Superior temporal gyrus (tissue), 1 donor: ENCODE data around the gene TOPAZ1.
A peak's percentile ranks its signal among the peaks of the same experiment; 100 is the strongest.
"Not testable (repeated sequence)": the region's sequence is repeated elsewhere in the genome, so short reads cannot be mapped to it uniquely, and the experiment has no call there.

ENCODE experiments used
- DNase-seq: peaks from one replicate; pipeline ENCODE4 v3.0.0-alpha.2; 2016; ENCODE audit errors: extremely low spot score

The TOPAZ1 gene

DNA sequence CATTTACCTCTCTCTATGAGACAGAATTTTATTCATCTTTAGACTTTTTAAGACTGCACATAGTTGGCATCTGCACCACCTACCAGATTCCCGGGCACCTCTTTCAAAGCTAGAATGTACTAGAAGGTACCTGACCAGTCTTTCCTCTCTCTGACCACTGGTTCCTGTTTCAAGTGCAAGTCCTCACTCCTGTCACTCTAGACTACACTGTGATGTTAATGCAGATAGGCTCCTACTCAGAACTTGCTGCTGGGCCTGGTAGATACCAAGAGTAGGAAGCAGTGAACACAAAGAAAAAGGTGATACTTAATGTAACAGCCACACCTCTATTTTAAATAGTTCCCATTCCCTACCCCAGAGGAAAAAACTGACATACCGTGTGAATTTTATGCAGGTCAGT, 88.8 kb downstream of the TOPAZ1 start:
- no peak for DNase-seq

DNA sequence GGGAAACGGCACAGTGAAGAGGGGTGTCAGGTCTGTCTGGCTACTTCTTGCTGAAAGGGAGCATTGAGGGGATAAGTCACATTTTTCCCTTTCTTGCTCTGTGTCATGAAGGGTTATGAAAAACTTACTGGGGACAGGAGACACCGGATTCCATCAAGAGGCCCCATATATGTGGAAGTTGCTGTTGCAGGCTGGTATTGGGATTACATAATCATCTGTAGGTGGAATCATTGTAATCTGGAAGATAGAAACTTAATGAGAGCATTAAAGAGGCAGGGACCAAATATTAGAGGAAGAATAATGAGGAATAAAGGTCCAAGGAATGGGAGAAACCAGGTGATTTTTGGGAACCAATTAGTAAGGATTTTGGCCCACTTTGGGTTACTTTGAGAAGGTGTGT, 92.6 kb downstream of the TOPAZ1 start:
- no peak for DNase-seq

- DNase-seq = no peak
Measured at GRCh38 chr3:44337248-44337785, 95.6 kb downstream of the TOPAZ1 start.

DNA sequence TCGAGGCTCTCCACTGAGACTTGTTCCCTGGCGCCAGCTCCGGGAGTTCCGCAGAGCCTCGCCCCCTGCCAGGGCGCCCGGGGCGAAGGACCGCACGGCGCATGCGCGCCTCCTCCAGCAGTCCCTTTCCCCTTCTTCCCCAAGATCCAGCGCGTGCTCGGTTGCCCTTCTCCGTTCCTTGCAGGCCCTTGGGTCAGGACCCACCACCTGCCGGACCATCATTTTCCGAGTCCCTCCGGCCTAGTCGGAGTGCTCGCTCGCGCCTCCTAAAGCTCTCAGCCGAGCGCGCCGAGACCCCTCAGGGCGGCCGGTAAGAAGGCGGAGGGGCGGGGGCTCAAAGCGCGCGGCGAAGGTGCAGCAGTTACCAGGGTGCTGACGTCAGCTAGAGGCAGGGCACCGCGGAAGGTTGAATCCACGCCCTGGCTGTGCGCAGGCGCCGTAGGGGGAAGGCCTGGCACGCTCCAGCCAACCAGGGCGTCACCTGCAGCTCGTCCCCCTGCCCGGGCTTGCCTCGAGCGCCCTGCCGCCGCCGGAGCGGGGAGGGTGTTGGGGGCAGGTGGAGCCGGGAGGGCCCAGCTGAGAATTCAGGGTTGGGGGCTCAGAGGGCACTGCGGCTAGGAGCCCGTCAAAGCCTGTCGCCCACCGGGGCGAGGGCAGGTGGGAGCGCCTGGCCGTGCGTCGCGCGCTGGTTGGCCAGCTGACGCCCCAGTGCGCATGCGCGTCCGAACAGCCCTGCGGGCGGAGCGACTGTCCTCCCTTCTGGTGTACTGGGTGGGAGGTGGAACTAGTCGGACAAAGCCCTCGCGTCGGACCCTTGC, 96.5 kb downstream of the TOPAZ1 start, which contains the start of gene TCAIM:
Gene TCAIM, plus strand, starts transcription at position 757 of the 818 bp plus-strand sequence. CDS start 16,017 bp downstream, outside the sequence.
- DNase-seq = peak; percentile 92

GRCh38 chr3:44338828-44339127, 97.1 kb downstream of the TOPAZ1 start:
- DNase-seq = no peak

- peak; percentile 18 for DNase-seq
Measured at GRCh38 chr3:44339181-44340057, 97.7 kb downstream of the TOPAZ1 start.

DNA sequence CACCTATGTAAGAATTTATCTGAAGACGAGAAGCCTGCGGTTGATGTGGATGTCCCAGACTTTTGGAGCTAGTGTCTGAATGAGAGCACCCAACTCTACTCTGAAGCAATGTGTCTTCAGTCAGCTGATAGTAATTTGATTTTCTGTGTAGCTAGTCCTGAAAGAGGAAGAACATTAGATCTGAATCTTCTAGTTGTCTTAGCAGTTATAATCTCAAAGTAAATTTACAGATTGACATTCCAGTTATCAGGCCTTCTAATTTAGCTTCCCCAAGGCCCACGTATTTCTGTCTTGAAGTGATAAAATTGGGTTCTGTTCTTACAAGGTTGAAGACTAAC, 98.3 kb downstream of the TOPAZ1 start:
- no peak for DNase-seq

GRCh38 chr3:44342176-44342790, 100.6 kb downstream of the TOPAZ1 start:
- peak; percentile 17 for DNase-seq

DNA sequence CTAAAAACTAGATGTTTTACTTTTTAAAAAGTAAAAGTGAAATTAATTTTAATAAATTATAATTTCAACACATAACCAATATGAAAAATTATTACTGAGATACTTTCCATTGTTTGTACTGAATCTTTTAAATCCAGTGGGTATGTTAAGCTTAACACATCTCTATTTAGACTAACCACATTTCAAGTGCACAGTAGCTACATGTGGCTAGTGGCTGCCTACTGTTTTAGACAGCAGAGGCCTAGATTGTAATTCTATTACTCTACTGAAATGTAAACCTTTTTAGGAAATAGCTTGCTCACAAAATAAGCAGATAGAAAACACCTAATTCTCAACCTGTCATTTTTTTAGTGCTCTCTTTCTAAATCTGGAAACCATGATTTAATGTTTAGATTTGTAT, 101.7 kb downstream of the TOPAZ1 start:
- no peak for DNase-seq

DNA sequence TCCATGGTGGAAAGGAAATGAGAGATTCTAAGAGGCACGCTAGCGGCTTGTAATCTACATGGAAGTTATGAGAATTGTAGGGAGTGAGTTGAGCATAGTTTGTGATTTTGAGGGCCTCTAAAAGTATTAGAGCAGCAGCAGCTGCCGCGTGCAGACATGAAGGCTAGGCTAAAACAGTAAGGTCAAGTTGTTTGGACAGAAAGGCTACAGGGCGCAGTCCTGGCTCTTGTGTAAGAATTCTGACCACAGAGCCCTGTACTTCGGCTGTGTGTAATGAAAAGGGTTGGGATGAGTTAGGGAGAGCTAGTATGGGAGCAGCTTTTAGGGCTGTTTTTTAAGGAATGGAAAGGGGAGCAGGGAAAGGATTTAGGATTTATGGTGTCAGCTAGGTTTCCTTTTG, 104.9 kb downstream of the TOPAZ1 start:
- not testable (repeated sequence) for DNase-seq

DNA sequence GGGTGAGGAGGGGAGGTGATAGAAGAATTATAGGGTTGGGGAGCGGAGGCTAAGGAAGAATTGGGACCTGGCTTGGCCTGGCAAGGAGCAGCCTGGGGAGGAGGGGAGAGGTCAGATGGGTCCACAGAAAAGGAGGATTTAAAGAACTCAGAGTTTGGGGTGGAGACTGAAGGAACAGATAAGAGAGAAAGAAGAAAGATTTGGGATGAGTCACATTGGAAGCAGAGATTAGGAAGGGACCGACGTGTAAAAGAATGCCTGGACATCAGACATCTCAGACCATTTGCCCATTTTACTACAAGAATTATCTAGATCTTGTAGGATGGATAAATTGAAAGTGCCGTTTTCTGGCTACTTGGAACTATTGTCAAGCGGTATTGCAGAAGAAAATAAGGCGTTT, 107.3 kb downstream of the TOPAZ1 start:
- DNase-seq = no peak

DNA sequence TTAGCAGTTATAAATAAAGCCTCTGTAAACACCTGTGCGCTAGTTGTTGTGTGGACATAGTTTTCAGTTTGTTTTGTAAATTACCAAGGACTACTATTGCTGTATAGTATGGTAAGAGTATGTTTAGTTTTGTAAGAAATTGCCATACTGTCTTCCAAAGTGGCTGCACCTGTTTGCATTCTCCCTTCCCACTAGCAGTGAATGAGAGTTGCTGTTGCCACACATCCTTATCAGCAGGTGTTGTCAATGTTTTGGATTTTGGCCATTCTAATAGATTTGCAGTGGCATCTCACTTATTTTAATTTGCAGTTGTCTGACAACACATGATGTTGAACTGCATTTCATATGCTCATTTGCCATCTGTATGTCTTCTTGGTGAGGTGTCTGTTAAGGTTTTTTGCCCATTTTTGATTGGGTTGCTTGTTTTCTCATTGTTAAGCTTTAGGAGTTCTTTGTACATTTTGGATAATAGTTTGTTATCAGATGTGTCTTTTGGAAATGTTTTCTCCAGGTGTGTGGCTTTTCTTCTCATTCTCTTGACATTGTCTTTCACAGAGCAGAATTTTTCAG, 111.8 kb downstream of the TOPAZ1 start:
- no peak for DNase-seq

- peak; percentile 62 for DNase-seq
Measured at GRCh38 chr3:44355362-44356033, 113.8 kb downstream of the TOPAZ1 start.

- DNase-seq = no peak
Measured at GRCh38 chr3:44359146-44359751, 117.6 kb downstream of the TOPAZ1 start.

DNA sequence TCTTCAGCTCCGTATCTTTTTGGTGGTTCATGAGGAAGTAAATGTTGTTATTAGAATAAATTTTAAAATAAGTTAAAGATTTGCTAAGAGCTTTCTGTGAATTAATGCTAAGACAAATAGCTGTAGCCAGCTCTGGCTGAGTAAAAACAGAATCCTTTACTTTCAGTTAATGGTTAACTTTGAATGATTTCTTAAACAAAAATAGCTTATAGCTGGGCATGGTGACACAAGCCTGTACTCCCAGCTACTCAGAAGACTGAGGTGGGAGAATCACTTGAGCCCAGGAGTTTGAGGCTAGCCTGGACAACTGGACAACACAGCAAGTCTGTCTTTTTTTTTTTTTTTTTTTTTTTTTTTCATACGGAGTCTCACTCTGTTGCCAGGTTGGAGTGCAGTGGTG, 121.9 kb downstream of the TOPAZ1 start:
- no peak for DNase-seq

GRCh38 chr3:44365952-44366351, 124.3 kb downstream of the TOPAZ1 start:
- no peak for DNase-seq

DNA sequence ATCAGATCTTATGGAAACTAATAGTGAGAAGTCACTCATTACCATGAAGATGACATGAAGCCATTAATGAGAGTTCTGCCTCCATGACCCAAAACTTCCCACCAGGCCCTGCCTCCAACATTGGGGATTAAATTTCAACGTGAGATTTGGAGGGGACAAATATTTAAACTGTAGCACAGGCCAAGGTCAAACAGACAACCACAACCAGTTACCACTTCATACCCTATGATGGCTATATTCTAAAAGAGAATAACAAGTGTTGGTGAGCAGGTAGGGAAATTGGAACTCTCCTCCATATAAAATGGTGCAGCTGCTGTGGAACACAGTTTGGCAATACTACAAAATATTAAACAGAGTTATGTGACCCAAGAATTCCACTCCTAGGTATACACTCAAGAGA, 133.8 kb downstream of the TOPAZ1 start:
- DNase-seq = no peak
